ENCODE measurements around the gene SND1. TPM values are rescaled to one million over a fixed set of nuclear protein-coding genes. Genes with fewer than 3 reads are reported as not detected.
A peak's percentile ranks its signal among the peaks of the same experiment; 100 is the strongest.

Gene SND1
- total RNA-seq, 1 experiment from 2014 or later: 218 TPM

DNA sequence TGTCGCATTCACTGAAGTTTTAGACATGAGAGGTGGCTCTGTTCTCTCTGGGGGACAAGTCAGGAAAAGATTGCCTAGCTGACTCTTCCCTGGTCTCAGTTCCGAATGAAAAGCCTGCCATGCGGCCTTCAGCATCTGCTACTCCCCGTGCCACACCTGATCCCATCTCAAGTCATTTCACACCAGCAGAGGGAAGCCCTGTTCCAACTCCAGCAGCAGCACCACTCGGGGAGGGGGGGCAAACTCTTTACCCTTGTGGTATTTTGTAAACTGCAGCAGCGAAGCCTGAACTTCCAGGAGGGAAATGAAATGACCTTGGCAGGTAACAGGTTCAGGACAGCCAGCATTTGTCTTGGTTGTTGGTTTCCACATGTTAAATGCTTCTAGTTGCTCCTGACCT is 365.5 kb downstream of the SND1 start:
- no peak overlapping the region for H3T11ph ChIP-seq (ENCODE audit: low read length)
- H3K4me3 Mint-ChIP-seq: no peak overlapping the region; a peak in 1 of 5 replicates
- no peaks in the 10 kb centered on the region for H3K9me3 ChIP-seq (ENCODE audit: control insufficient read depth, low read depth, low read length)
- H3K79me2 ChIP-seq (ENCODE audit: insufficient read depth, low read length): no peaks in the 10 kb centered on the region
- no peak overlapping the region for H3K23ac ChIP-seq (ENCODE audit: insufficient read length, low read depth, low read length)
- no peak overlapping the region for H2BK5ac ChIP-seq (ENCODE audit: insufficient read length, low read length)
- no peak overlapping the region for H4K8ac ChIP-seq (replicated peaks; ENCODE audit: insufficient read length, low read depth, low read length)
- H4K91ac ChIP-seq (ENCODE audit: insufficient read length, low read depth, low read length): no peak overlapping the region
- H3K18ac ChIP-seq (ENCODE audit: insufficient read length, low read depth, low read length): no peak overlapping the region
- no peak overlapping the region for H2BK12ac ChIP-seq (ENCODE audit: insufficient read length, low read depth, low read length)
- H2BK15ac ChIP-seq (ENCODE audit: low read depth, low read length): no peak overlapping the region
- peak overlapping the region in 1 of 3 experiments; percentile 72; a peak in 1 of 7 replicates for H3K27ac Mint-ChIP-seq
- H3K27me3 Mint-ChIP-seq (ENCODE audit: low read depth): no peaks in the 10 kb centered on the region
- no peak overlapping the region for H3K56ac ChIP-seq (ENCODE audit: insufficient read length, low read depth, low read length)
- no peak overlapping the region for H4K5ac ChIP-seq (ENCODE audit: insufficient read length, low read depth, low read length)
- H3K9me3 Mint-ChIP-seq: no peaks in the 10 kb centered on the region
- H3K27ac ChIP-seq (ENCODE audit: insufficient read length, low read depth, low read length): no peak overlapping the region
- no peak overlapping the region for H2BK120ac ChIP-seq (ENCODE audit: low read depth, low read length, poor library complexity, severe bottlenecking)
- H3K79me1 ChIP-seq (ENCODE audit: insufficient read depth, low read depth, low read length, poor library complexity, severe bottlenecking): no peaks in the 10 kb centered on the region
- H3K27me3 ChIP-seq (ENCODE audit: insufficient read depth, low read length): no peaks in the 10 kb centered on the region
- H3K9ac ChIP-seq (ENCODE audit: extremely low read depth, insufficient read length, low read length): no peak overlapping the region
- H3K4ac ChIP-seq (ENCODE audit: low read depth, low read length): no peak overlapping the region
- TF ChIP-seq CTCF (conservative IDR thresholded peaks at IDR 0.05): no peak
- no peak for DNase-seq
- peaks cover 40 to 51% of the 10 kb centered on the region in 2 experiments for H3K4me1 Mint-ChIP-seq
- no peaks in the 10 kb centered on the region for H3K23me2 ChIP-seq (ENCODE audit: insufficient read length, low read depth, low read length, poor library complexity, severe bottlenecking)
- no CpG with 5 or more reads among the region's 6 CpGs for WGBS (ENCODE audit: extremely low coverage, insufficient read length, low lambda C conversion rate)
- H2BK20ac ChIP-seq (ENCODE audit: low read depth, low read length, poor library complexity, severe bottlenecking): no peak overlapping the region
- peaks cover 0 to 13% (median 0%) of the 10 kb centered on the region in 3 experiments; a peak in 4 of 7 replicates for H3K36me3 Mint-ChIP-seq (ENCODE audit: insufficient read depth in 1 of 3, low read depth in 3 of 3)
- no peak overlapping the region for H3K4me2 ChIP-seq (ENCODE audit: insufficient read depth, insufficient read length, low read length)
- H2AK5ac ChIP-seq (ENCODE audit: insufficient read length, low read length): no peak overlapping the region
- no peak overlapping the region for H2AFZ ChIP-seq (ENCODE audit: low read length)
- H4K20me1 ChIP-seq (ENCODE audit: control insufficient read depth, insufficient read depth, insufficient read length): no peaks in the 10 kb centered on the region
- no peak overlapping the region for H3K14ac ChIP-seq (ENCODE audit: insufficient read depth, low read length)
- peaks cover 14% of the 10 kb centered on the region; the same call in 1 of the 2 replicates for H3K4me1 ChIP-seq (ENCODE audit: insufficient read depth, low read length)

Data from H9 (cell line).